Thyroid gland (tissue), 4 donors: ENCODE measurements around the gene HHAT. TPM values are rescaled to one million over a fixed set of nuclear protein-coding genes. Genes with fewer than 3 reads are reported as not detected.
A peak's percentile ranks its signal among the peaks of the same experiment; 100 is the strongest.

Experiments used
- DNase-seq, 2 donors: peaks; one replicate each; pipeline ENCODE4 v3.0.0-alpha.2; 2019
- H3K27ac ChIP-seq, 3 donors: fragments of 200-600 bp; sonication (generic); 1 replicate in 2 of 3; 2 replicates in 1 of 3; pipeline ENCODE4 v1.5.1; 2016 to 2019; ENCODE audit warnings: mild to moderate bottlenecking in 1 of 3, moderate library complexity in 1 of 3
- H3K27me3 ChIP-seq: fragments of 200-600 bp; sonication (generic); one replicate; pipeline ENCODE4 v1.5.1; 2019
- H3K36me3 ChIP-seq, 2 donors: fragments of 200-600 bp; sonication (generic); one replicate each; pipeline ENCODE4 v1.5.1; 2016 to 2019
- H3K4me1 ChIP-seq, 2 donors: fragments of 200-600 bp; sonication (generic); one replicate each; pipeline ENCODE4 v1.5.1; 2017 to 2019
- H3K4me3 ChIP-seq, 3 donors: fragments of 200-600 bp; sonication (generic); replicated peaks in 1 of 3; 1 replicate in 2 of 3; 2 replicates in 1 of 3; pipeline ENCODE4 v1.5.1; 2016; ENCODE audit warnings: mild to moderate bottlenecking in 1 of 3
- H3K9me3 ChIP-seq: fragments of 200-600 bp; sonication (generic); one replicate; pipeline ENCODE4 v1.5.1; 2017
- POLR2A ChIP-seq, 2 donors: fragments of 450-650 bp; IDR thresholded peaks; one replicate each; pipeline ENCODE4 v1.6.1; 2017; ENCODE audit warnings: antibody characterized with exemption in 2 of 2, mild to moderate bottlenecking in 2 of 2, moderate library complexity in 1 of 2
- WGBS, 2 donors: methylation state at CpG; one replicate each; pipeline ENCODE4 v1.1.5; 2017; 5-methylcytosine and 5-hydroxymethylcytosine counted together
- intact Hi-C: fragments of 100-400 bp; cut with DNase I; formaldehyde crosslinking; loops from one replicate; pipeline ENCODE4 v1.15.1; 2023
- total RNA-seq, 4 donors: library from RNA; depleted of rRNA; stranded (reverse); fragments of >200 nt; gene quantifications; one replicate each; pipeline ENCODE4 v1.2.3, GENCODE V29; 2016
- TF ChIP-seq, protein P1 (sequence below), 6 experiments: fragments of 200-600 bp in 3 of 6; fragments of 450-650 bp in 3 of 6; sonication (generic) in 3 of 6; IDR thresholded peaks; one replicate each; pipeline ENCODE4 v1.5.1; 2016 to 2019; ENCODE audit warnings: antibody characterized with exemption in 6 of 6, mild to moderate bottlenecking in 2 of 6, inconsistent platforms in 1 of 6, moderate library complexity in 1 of 6

HHAT gene
- total RNA-seq, 4 donors from 2014 or later, result 7.9 to 15.9 (median 10.5) TPM

DNA sequence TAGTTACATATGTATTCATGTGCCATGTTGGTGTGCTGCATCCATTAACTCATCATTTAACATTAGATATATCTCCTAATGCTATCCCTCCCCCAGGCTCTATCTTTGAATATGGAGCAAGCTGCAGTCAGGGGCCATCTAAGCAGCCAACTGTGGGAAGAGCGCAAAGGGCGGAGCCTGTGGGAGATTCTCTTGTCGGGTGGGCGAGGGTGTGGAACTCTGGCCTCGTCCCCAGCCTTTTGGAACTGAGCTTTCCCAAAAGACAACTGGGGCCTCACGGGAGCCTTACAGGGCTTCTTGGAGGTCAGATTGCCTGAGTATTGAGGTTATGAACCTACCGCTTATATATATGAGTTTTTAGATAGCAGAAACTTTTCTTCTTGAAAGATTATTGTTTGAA lies 117.2 kb downstream of the HHAT start:
- no peak for DNase-seq
- Histone ChIP-seq H3K36me3 (no peaks in the 10 kb centered on the region), H3K4me1 (no peaks in the 10 kb centered on the region), H3K27ac (no peak overlapping the region), H3K9me3 (no peaks in the 10 kb centered on the region), H3K27me3 (no peaks in the 10 kb centered on the region), H3K4me3 (no peak overlapping the region)
- intact Hi-C loops, result no loop called here
- TF ChIP-seq POLR2A (IDR thresholded peaks at IDR 0.05), result no peak
- TF ChIP-seq, protein P1, sequence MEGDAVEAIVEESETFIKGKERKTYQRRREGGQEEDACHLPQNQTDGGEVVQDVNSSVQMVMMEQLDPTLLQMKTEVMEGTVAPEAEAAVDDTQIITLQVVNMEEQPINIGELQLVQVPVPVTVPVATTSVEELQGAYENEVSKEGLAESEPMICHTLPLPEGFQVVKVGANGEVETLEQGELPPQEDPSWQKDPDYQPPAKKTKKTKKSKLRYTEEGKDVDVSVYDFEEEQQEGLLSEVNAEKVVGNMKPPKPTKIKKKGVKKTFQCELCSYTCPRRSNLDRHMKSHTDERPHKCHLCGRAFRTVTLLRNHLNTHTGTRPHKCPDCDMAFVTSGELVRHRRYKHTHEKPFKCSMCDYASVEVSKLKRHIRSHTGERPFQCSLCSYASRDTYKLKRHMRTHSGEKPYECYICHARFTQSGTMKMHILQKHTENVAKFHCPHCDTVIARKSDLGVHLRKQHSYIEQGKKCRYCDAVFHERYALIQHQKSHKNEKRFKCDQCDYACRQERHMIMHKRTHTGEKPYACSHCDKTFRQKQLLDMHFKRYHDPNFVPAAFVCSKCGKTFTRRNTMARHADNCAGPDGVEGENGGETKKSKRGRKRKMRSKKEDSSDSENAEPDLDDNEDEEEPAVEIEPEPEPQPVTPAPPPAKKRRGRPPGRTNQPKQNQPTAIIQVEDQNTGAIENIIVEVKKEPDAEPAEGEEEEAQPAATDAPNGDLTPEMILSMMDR (IDR thresholded peaks at IDR 0.05), result no peak
- 86 to 87% methylated on average over 7 of the region's 7 CpGs for WGBS, 2 donors

DNA sequence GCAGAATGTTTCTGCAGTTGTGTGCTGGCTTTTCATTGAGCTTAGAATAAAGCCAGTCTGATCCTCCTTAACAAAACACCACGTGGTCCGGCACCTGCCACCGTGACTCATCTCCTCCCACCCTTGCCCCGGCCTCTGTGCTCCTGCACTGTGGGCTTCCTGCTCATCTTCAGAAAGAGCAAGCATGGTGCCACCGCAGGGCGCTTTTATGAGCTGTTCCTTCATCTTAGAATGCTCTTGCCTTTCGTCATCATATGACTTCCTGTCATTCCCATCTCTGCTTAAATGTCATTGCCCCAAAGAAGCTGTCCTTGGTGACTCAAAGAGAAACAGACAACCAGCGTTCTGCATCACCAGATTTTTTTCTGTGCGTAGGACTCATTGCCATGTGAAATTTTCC lies 117.8 kb downstream of the HHAT start:
- Histone ChIP-seq H3K9me3 (no peaks in the 10 kb centered on the region), H3K4me3 (no peak overlapping the region), H3K4me1 (no peaks in the 10 kb centered on the region), H3K36me3 (no peaks in the 10 kb centered on the region), H3K27me3 (no peaks in the 10 kb centered on the region), H3K27ac (no peak overlapping the region)
- no peak for TF ChIP-seq POLR2A (IDR thresholded peaks at IDR 0.05)
- TF ChIP-seq, protein P1 (IDR thresholded peaks at IDR 0.05), result no peak
- intact Hi-C loops, result no loop called here
- DNase-seq, result no peak
- 76 to 79% methylated on average over 9 of the region's 9 CpGs for WGBS, 2 donors

DNA sequence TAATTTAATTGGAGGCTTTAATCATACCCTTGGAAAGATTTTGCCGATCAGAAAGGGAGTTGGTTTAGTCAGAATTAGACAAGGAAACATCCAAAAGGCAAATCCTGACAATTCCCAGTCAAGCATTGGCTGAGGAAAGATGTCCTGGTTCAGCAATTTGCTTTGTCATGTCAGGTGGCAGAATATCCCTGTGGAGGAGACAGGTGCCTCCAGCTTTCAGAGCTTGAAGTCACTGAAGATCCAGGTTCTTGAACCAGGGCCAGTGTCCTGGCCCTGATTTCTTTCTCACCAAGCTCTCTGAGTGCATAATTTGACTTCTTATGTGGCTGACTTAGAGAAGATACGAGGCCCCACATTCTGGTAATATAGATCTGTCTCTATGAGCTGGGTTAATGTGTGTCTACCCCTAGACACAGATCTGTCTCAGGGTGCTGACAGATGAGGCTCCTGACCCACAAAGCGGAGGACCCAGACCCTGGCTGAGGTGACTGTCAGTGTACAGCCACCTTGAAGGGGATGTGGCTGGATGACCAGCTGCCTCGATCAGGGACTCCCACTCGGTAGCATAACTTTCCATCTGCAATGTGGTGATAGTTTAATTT lies 118.9 kb downstream of the HHAT start:
- Histone ChIP-seq H3K9me3 (no peaks in the 10 kb centered on the region), H3K4me1 (no peaks in the 10 kb centered on the region), H3K4me3 (no peak overlapping the region), H3K27me3 (no peaks in the 10 kb centered on the region), H3K36me3 (no peaks in the 10 kb centered on the region), H3K27ac (no peak overlapping the region)
- TF ChIP-seq, protein P1 (IDR thresholded peaks at IDR 0.05), result no peak
- TF ChIP-seq POLR2A (IDR thresholded peaks at IDR 0.05), result no peak
- no peak for DNase-seq
- 76 to 90% methylated on average over 5 of the region's 5 CpGs for WGBS, 2 donors
- intact Hi-C loops, result no loop called here

- peak; percentile 5 to 9 for DNase-seq
- no peak for TF ChIP-seq POLR2A (IDR thresholded peaks at IDR 0.05)
- TF ChIP-seq, protein P1 (IDR thresholded peaks at IDR 0.05), result peak in 5 of 6 experiments; percentile 7 to 87 (median 65)
- intact Hi-C loops, result no loop called here
- H3K4me3 ChIP-seq, result no peak overlapping the region
- H3K27me3 ChIP-seq, result no peaks in the 10 kb centered on the region
- no peaks in the 10 kb centered on the region for H3K4me1 ChIP-seq
- no peaks in the 10 kb centered on the region for H3K36me3 ChIP-seq
- 40 to 41% methylated on average over 4 of the region's 4 CpGs for WGBS, 2 donors
- H3K9me3 ChIP-seq, result no peaks in the 10 kb centered on the region
- no peak overlapping the region for H3K27ac ChIP-seq
Measured at GRCh38 chr1:210448297-210448892, 119.7 kb downstream of the HHAT start.

DNA sequence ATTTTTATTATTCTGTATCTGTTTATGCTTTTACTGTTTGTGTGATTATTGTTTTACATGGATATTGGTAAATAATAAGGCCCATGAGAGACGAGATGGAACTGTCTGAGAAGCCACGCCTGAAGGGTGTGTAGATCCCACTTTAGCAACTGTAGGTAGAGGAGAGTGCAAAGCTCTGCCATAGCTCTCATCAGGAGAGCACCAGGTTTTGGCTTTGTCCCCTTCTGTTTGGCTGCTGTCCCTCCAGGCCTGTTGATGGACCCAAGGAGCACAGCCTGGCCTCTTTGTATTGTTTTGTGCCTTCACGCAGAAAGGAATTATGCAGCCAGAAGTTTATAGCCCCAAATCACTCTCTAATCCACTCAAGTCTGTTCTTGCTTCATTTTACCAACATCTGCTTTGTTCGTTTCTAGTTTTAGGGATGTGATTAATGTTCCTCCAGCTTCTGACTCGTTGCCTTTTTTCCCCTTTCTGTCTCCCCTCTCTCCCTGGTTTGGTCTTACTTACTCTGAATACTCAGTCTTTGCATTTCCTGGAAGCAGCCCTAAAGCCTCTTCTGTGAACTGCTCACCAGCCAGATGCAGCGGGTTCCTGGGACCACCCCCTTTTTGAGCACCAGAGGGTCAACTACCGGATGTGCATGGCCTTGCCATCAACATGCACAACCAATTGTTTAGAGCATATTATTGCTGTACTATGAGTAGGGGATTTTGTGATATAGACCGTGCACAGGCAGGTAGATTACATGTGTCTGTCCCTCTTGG lies 127.3 kb downstream of the HHAT start:
- Histone ChIP-seq H3K36me3 (no peaks in the 10 kb centered on the region), H3K27ac (no peak overlapping the region), H3K9me3 (no peaks in the 10 kb centered on the region), H3K4me1 (no peaks in the 10 kb centered on the region), H3K27me3 (no peaks in the 10 kb centered on the region), H3K4me3 (no peak overlapping the region)
- intact Hi-C loops, result no loop called here
- no peak for DNase-seq
- TF ChIP-seq, protein P1 (IDR thresholded peaks at IDR 0.05), result no peak
- TF ChIP-seq POLR2A (IDR thresholded peaks at IDR 0.05), result no peak
- WGBS, 2 donors, result 86 to 88% methylated on average over 8 of the region's 8 CpGs
